Fibroblast of mammary gland (primary cell): ENCODE data around the gene OPHN1.

Experiments
- DNase-seq: peaks from one replicate; pipeline ENCODE4 v3.0.0-alpha.2; 2010; ENCODE audit warnings: low read depth
- H3K4me3 ChIP-seq: 2 replicates; pipeline ENCODE4 v1.5.1; 2011; ENCODE audit warnings: low read depth, mild to moderate bottlenecking, low read length, moderate library complexity; ENCODE audit not compliant: control insufficient read depth
- CTCF ChIP-seq: conservative IDR thresholded peaks from 2 replicates; pipeline ENCODE4 v1.5.1; 2011; ENCODE audit warnings: low read depth, low read length, inconsistent platforms; ENCODE audit not compliant: control insufficient read depth, insufficient read depth

OPHN1 gene

DNA sequence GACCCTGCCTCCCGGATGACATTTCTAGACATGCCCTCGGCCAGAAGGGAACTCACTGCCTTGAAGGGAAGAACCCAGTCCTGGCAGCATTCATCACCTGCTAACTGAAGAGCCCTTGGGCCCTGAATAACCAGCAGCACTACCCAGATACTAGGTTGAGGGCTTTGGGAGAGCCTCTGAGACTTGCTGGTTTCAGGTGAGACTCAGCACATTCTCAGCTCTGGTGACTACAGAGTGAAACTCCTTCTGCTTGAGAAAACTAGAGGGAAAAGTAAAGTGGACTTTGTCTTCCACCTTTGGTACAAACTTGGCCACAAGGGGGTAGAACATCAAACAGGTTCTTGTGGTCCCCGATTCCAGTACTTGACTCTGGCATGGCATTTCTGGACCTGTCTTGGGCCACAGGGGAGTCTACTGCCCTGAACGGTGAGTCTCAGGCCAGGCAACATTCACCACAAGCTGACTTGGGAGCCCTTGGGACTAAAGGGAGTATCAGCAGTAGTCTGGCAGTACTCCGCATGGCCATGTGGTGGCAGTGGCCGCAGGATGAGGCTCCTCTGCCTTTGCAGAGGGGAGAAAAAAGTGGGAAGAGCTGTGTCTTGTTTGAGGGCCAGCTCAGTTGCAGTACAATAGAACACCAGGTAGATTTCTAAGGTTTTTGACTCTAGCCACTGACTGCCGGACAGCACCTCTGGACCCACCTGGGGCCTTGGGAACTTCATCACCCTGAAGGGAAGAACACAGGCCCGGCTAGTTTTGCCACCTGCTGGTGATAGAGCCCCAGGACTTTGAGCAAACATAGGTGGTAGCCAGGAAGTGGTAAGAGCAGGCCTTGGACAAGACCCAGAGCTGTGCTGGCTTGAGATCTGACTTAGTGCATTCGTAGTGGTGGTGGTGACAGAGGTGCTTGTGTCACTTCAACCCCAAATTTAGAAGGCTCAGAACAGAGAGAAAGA lies 414.8 kb downstream of the OPHN1 start:
- peak; percentile 47 for DNase-seq
- no peak overlapping the region for H3K4me3 ChIP-seq
- TF ChIP-seq CTCF = peak; percentile 63

- no peak for DNase-seq
- no peak for TF ChIP-seq CTCF
- H3K4me3 ChIP-seq = no peak overlapping the region
These were observed 434.8 kb downstream of the OPHN1 start for GRCh38 chrX:67998540-67998939.
